Gastrocnemius medialis (tissue), 4 donors: ENCODE data around the gene SDHAF3. TPM values are rescaled to one million over a fixed set of nuclear protein-coding genes. Genes with fewer than 3 reads are reported as not detected.
"Not testable (repeated sequence)": the region's sequence is repeated elsewhere in the genome, so short reads cannot be mapped to it uniquely, and the experiment has no call there.

Source experiments
- ATAC-seq, 2 donors: fragments of 150-250 bp; one replicate each; pipeline ENCODE4 v1.9.1; 2016
- DNase-seq, 2 donors: peaks; one replicate each; pipeline ENCODE4 v3.0.0-alpha.2; 2019
- H3K27ac ChIP-seq, 4 donors: fragments of 200-600 bp; sonication (generic); 1 replicate in 1 of 4; 2 replicates in 3 of 4; pipeline ENCODE4 v1.5.1; 2016 to 2018; ENCODE audit warnings: mild to moderate bottlenecking in 2 of 4, moderate library complexity in 1 of 4
- H3K27me3 ChIP-seq, 3 donors: fragments of 200-600 bp; sonication (generic) in 2 of 3; 1 replicate in 1 of 3; 2 replicates in 2 of 3; pipeline versions ENCODE4 v1.5.1 to v1.6.0; 2016 to 2019; ENCODE audit warnings: mild to moderate bottlenecking in 1 of 3, moderate library complexity in 1 of 3
- H3K36me3 ChIP-seq, 2 donors: fragments of 200-600 bp; sonication (generic) in 1 of 2; one replicate each; pipeline ENCODE4 v1.5.1; 2017 to 2018
- H3K4me1 ChIP-seq, 2 donors: fragments of 200-600 bp; sonication (generic) in 1 of 2; one replicate each; pipeline ENCODE4 v1.5.1; 2016 to 2017; ENCODE audit warnings: mild to moderate bottlenecking in 2 of 2
- H3K4me3 ChIP-seq, 4 donors: fragments of 200-600 bp; sonication (generic) in 3 of 4; 1 replicate in 1 of 4; 2 replicates in 3 of 4; pipeline ENCODE4 v1.5.1; 2016 to 2019; ENCODE audit warnings: mild to moderate bottlenecking in 2 of 4
- H3K9me3 ChIP-seq, 3 donors: fragments of 200-600 bp; sonication (generic) in 2 of 3; 1 replicate in 1 of 3; 2 replicates in 2 of 3; pipeline ENCODE4 v1.5.1; 2016 to 2019
- POLR2A ChIP-seq, 2 donors: fragments of 450-650 bp; IDR thresholded peaks; one replicate each; pipeline ENCODE4 v1.6.1; 2017; ENCODE audit warnings: antibody characterized with exemption in 2 of 2, mild to moderate bottlenecking in 2 of 2, moderate library complexity in 2 of 2
- in situ Hi-C, 4 donors: fragments of 200-750 bp; cut with MboI; loops; one replicate each; pipeline versions ENCODE4 v1.15.0 to v1.8.0; 2017; ENCODE audit warnings: low sequenced_read_pairs in 4 of 4
- intact Hi-C: fragments of 100-400 bp; cut with DNase I; formaldehyde crosslinking; loops from one replicate; pipeline ENCODE4 v1.15.1; 2023; ENCODE audit warnings: low total_unique reads
- total RNA-seq, 4 donors: library from RNA; depleted of rRNA; stranded (reverse); fragments of >200 nt; gene quantifications; one replicate each; pipeline versions ENCODE4 v1.1.0 to v1.2.3, GENCODE V29; 2016
- TF ChIP-seq, protein P1 (sequence below), 5 experiments: fragments of 450-650 bp in 3 of 5; fragments of 200-600 bp in 2 of 5; sonication (generic) in 2 of 5; IDR thresholded peaks in 4 of 5; conservative IDR thresholded peaks in 1 of 5; 1 replicate in 4 of 5; 2 replicates in 1 of 5; pipeline ENCODE4 v1.5.1; 2016 to 2019; ENCODE audit warnings: antibody characterized with exemption in 5 of 5, mild to moderate bottlenecking in 3 of 5, moderate library complexity in 3 of 5

The SDHAF3 gene
- total RNA-seq, 4 donors from 2014 or later: 3.9 to 12.4 (median 6.4) TPM

DNA sequence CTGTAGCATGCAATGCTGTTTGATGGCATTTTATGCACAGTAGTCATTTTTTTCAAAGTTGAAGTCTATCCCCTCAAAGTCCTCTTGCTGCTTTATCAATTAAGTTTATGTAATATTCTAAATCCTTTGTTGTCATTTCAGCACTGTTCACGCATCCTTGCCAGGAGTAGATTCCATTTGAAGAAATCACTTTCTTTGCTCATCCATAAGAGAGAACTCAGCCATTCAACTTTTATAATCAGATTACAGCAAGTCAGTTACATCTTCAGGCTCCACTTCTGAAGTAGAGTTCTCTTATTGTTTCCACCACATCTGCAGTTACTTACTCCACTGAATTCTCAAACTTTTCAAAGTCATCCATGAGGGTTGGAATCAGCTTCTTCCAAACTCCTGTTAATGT is 32.3 kb downstream of the SDHAF3 start:
- DNase-seq (no peak), ATAC-seq (no peak)
- Histone ChIP-seq H3K27ac (no peak overlapping the region), H3K27me3 (no peaks in the 10 kb centered on the region), H3K4me3 (no peak overlapping the region), H3K4me1 (no peaks in the 10 kb centered on the region), H3K9me3 (no peaks in the 10 kb centered on the region), H3K36me3 (no peaks in the 10 kb centered on the region)
- TF ChIP-seq POLR2A (IDR thresholded peaks at IDR 0.05): no peak
- TF ChIP-seq, protein P1, sequence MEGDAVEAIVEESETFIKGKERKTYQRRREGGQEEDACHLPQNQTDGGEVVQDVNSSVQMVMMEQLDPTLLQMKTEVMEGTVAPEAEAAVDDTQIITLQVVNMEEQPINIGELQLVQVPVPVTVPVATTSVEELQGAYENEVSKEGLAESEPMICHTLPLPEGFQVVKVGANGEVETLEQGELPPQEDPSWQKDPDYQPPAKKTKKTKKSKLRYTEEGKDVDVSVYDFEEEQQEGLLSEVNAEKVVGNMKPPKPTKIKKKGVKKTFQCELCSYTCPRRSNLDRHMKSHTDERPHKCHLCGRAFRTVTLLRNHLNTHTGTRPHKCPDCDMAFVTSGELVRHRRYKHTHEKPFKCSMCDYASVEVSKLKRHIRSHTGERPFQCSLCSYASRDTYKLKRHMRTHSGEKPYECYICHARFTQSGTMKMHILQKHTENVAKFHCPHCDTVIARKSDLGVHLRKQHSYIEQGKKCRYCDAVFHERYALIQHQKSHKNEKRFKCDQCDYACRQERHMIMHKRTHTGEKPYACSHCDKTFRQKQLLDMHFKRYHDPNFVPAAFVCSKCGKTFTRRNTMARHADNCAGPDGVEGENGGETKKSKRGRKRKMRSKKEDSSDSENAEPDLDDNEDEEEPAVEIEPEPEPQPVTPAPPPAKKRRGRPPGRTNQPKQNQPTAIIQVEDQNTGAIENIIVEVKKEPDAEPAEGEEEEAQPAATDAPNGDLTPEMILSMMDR (IDR thresholded peaks at IDR 0.05 in 4 of 5, conservative IDR thresholded peaks at IDR 0.05 in 1 of 5): no peak
- intact Hi-C loops: loop anchor here (10.0 kb wide), 1 partner anchor 195 kb away; no protein-coding TSS in a partner anchor
- in situ Hi-C loops: no loop called here

DNA sequence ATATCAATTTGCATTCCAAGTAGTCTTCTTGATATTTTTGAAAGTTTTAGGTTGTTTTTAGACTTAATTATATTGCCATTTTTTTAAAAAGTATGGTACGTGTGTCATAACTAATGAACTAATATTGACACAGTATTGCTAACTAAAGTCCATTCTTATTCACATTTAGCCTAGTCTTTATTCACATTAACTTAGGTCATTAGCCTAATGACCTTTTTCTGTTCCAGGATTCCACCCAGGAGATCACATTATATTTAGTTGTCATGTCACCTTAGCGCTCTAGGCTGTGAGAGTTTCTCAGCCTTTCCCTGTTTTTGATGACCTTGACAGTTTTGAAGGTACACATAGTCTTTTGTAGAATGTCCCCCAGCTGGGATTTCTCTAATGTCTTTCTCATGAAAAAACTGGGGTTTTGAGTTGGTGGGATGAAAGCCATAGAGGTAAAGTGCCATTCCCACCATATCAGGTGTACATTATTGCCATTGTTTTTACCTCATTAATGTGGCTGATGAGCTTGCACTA is 38.5 kb downstream of the SDHAF3 start:
- no peak overlapping the region for H3K27ac ChIP-seq
- H3K4me3 ChIP-seq: no peak overlapping the region
- H3K9me3 ChIP-seq: no peaks in the 10 kb centered on the region
- in situ Hi-C loops (no loop called here), intact Hi-C loops (loop anchor here (10.0 kb wide), 1 partner anchor 201 kb away; no protein-coding TSS in a partner anchor)
- DNase-seq: no peak
- H3K27me3 ChIP-seq: no peaks in the 10 kb centered on the region
- H3K36me3 ChIP-seq: no peaks in the 10 kb centered on the region
- ATAC-seq: no peak
- no peaks in the 10 kb centered on the region for H3K4me1 ChIP-seq
- TF ChIP-seq, protein P1 (IDR thresholded peaks at IDR 0.05 in 4 of 5, conservative IDR thresholded peaks at IDR 0.05 in 1 of 5): no peak
- TF ChIP-seq POLR2A (IDR thresholded peaks at IDR 0.05): no peak

DNA sequence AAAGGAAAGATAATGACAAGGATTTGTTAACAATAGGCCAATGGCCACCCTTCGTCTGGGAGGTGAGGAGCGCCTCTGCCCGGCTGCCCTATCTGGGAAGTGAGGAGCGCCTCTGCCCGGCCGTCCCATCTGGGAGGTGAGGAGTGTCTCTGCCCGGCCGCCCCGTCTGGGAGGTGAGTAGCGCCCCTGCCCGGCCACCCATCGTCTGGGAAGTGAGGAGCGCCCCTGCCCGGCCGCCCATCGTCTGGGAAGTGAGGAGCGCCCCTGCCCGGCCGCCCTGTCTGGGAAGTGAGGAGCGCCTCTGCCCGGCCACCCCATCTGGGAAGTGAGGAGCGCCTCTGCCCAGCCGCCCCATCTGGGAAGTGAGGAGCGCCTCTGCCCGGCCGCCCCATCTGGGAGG is 42.5 kb downstream of the SDHAF3 start:
- H3K9me3 ChIP-seq, ATAC-seq, H3K4me1 ChIP-seq, H3K27me3 ChIP-seq, H3K4me3 ChIP-seq, in situ Hi-C loops, DNase-seq, H3K27ac ChIP-seq, H3K36me3 ChIP-seq: not testable (repeated sequence)
- intact Hi-C loops: loop anchor here (10.0 kb wide), 1 partner anchor 205 kb away; no protein-coding TSS in a partner anchor

DNA sequence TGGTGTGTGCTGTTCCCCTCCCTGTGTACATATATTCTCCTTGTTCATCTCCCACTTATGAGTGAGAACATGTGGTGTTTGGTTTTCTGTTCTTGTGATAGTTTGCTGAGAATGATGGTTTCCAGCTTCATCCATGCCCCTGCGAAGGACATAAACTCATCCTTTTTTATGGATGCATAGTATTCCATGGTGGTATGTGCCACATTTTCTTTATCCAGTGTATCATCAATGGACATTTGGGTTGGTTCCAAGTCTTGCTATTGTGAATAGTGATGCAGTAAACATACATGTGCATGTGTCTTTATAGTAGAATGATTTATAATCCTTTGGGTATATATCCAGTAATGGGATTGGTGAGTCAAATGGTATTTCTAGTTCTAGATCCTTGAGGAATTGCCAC is 44.1 kb downstream of the SDHAF3 start:
- H3K9me3 ChIP-seq, H3K4me3 ChIP-seq, in situ Hi-C loops, H3K27ac ChIP-seq, H3K27me3 ChIP-seq, H3K4me1 ChIP-seq, ATAC-seq, H3K36me3 ChIP-seq, DNase-seq, intact Hi-C loops: not testable (repeated sequence)

DNA sequence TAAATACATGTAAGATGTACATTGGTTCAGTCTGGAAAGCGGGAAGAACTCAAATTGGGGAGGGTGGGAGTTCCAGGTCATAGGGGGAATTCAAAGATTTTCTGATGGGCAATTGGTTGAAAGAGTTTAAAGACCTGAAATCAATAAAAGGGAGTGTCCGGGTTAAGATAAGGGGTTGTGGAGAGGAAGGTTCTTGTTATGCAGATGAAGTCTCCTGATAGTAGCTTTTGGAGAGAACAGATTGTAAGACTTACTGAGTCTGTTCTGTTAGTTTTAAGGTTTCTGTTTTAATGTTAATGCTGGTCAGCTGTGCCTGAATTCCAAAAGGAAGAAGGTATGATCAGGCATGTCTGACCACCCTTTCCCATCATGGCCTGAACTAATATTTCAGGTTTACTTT is 48.8 kb downstream of the SDHAF3 start:
- Histone ChIP-seq H3K27ac (no peak overlapping the region), H3K4me3 (no peak overlapping the region), H3K36me3 (no peaks in the 10 kb centered on the region), H3K4me1 (no peaks in the 10 kb centered on the region), H3K9me3 (no peaks in the 10 kb centered on the region), H3K27me3 (no peaks in the 10 kb centered on the region)
- TF ChIP-seq POLR2A (IDR thresholded peaks at IDR 0.05): no peak
- TF ChIP-seq, protein P1 (IDR thresholded peaks at IDR 0.05 in 4 of 5, conservative IDR thresholded peaks at IDR 0.05 in 1 of 5): no peak
- intact Hi-C loops: no loop called here
- ATAC-seq: no peak
- in situ Hi-C loops: no loop called here
- DNase-seq: no peak

DNA sequence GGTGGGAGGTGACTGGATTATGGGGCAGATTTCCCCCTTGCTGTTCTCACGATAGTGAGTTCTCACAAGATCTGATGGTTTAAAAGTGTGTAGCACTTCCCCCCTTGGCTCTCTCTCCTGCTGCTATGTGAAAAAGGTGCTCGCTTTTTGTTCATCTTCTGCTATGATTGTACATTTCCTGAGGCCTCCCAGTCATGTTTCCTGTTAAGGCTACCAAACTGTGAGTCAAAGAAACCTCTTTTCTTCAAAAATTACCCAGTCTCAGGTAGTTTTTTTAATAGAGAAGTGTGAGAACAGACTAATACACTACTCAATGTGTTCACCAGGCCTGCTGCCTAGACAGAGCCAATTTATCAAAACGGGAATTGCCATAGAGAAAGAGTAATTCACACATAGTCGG is 49.7 kb downstream of the SDHAF3 start:
- Histone ChIP-seq H3K9me3 (no peaks in the 10 kb centered on the region), H3K4me3 (no peak overlapping the region), H3K4me1 (no peaks in the 10 kb centered on the region), H3K36me3 (no peaks in the 10 kb centered on the region), H3K27me3 (no peaks in the 10 kb centered on the region), H3K27ac (no peak overlapping the region)
- TF ChIP-seq POLR2A (IDR thresholded peaks at IDR 0.05): no peak
- TF ChIP-seq, protein P1 (IDR thresholded peaks at IDR 0.05 in 4 of 5, conservative IDR thresholded peaks at IDR 0.05 in 1 of 5): no peak
- intact Hi-C loops: no loop called here
- no peak for ATAC-seq
- no peak for DNase-seq
- in situ Hi-C loops: no loop called here
